Measurements from ENCODE around the gene OR1N2. TPM values are rescaled to one million over a fixed set of nuclear protein-coding genes. Genes with fewer than 3 reads are reported as not detected.
"Not testable (repeated sequence)": the region's sequence is repeated elsewhere in the genome, so short reads cannot be mapped to it uniquely, and the experiment has no call there.

Gene OR1N2
- total and polyA plus RNA-seq, 10 donors, result not detected

- WGBS, 5 donors, result 82 to 90% (median 84%) methylated on average over 4 of the region's 4 CpGs
- no peak within 1 kb of the TSS for H3K4me3 ChIP-seq
- H3K4me1 ChIP-seq, result no peaks in the 10 kb centered on the region
- peaks cover 0 to 9% (median 0%) of the 10 kb centered on the region in 7 donors for H3K27me3 ChIP-seq (replicated peaks in 1 of 7)
- TF ChIP-seq CTCF (IDR thresholded peaks at IDR 0.05 in 8 of 11, conservative IDR thresholded peaks at IDR 0.05 in 3 of 11) (no peak), POLR2A (IDR thresholded peaks at IDR 0.05) (no peak), POLR2AphosphoS5 (IDR thresholded peaks at IDR 0.05) (no peak)
- DNase-seq, result no peak
- no peak within 1 kb of the TSS for H3K27ac ChIP-seq
- H3K36me3 ChIP-seq, result no peaks in the 10 kb centered on the region
- intact Hi-C loops (cut with DNase I; ENCODE audit: low total_unique reads), result no loop called here
- no peaks in the 10 kb centered on the region for H3K9me3 ChIP-seq
Observed at GRCh38 chr9:122518841-122519240, 34.1 kb upstream of the OR1N2 start, which contains the start of gene OR1J4. Gene OR1J4 (plus strand): TSS chr9:122519141. CDS start chr9:122519141, 0 bp downstream.

- intact Hi-C loops (cut with DNase I; ENCODE audit: low total_unique reads), result no loop called here
Observed at GRCh38 chr9:122519376-122519775, 33.5 kb upstream of the OR1N2 start.

GRCh38 chr9:122526602-122527001, 26.3 kb upstream of the OR1N2 start:
- no peaks in the 10 kb centered on the region for H3K4me1 ChIP-seq
- 81 to 88% (median 85%) methylated on average over 10 of the region's 10 CpGs for WGBS, 5 donors
- TF ChIP-seq CTCF (IDR thresholded peaks at IDR 0.05 in 8 of 11, conservative IDR thresholded peaks at IDR 0.05 in 3 of 11) (no peak), POLR2AphosphoS5 (IDR thresholded peaks at IDR 0.05) (no peak)
- no peak overlapping the region for H3K27ac ChIP-seq
- no peak overlapping the region for H3K4me3 ChIP-seq
- H3K36me3 ChIP-seq, result no peaks in the 10 kb centered on the region
- H3K27me3 ChIP-seq (replicated peaks in 1 of 7), result peaks cover 0 to 6% (median 0%) of the 10 kb centered on the region in 7 donors
- DNase-seq, result no peak
- no peaks in the 10 kb centered on the region for H3K9me3 ChIP-seq
- intact Hi-C loops (cut with DNase I; ENCODE audit: low total_unique reads), result no loop called here

More at GRCh38 chr9:122519376-122519775, 33.5 kb upstream of the OR1N2 start:
- DNase-seq, result no peak
- H3K4me1 ChIP-seq, result no peaks in the 10 kb centered on the region
- no peak overlapping the region for H3K27ac ChIP-seq
- TF ChIP-seq POLR2AphosphoS5 (IDR thresholded peaks at IDR 0.05) (no peak), CTCF (IDR thresholded peaks at IDR 0.05 in 8 of 11, conservative IDR thresholded peaks at IDR 0.05 in 3 of 11) (no peak), POLR2A (IDR thresholded peaks at IDR 0.05) (no peak)
- H3K36me3 ChIP-seq, result no peaks in the 10 kb centered on the region
- H3K4me3 ChIP-seq, result no peak overlapping the region
- H3K9me3 ChIP-seq, result no peaks in the 10 kb centered on the region
- H3K27me3 ChIP-seq (replicated peaks in 1 of 7), result peaks cover 0 to 9% (median 0%) of the 10 kb centered on the region in 7 donors
- 86 to 92% (median 91%) methylated on average over 3 of the region's 3 CpGs for WGBS, 5 donors

GRCh38 chr9:122527193-122527592, 25.7 kb upstream of the OR1N2 start, which contains the start of gene OR1N1:
Gene OR1N1 (minus strand): TSS chr9:122527293. CDS start chr9:122527293, 0 bp downstream.
- Histone ChIP-seq H3K36me3 (no peaks in the 10 kb centered on the region), H3K4me3 (no peak within 1 kb of the TSS), H3K27ac (no peak within 1 kb of the TSS), H3K4me1 (no peaks in the 10 kb centered on the region), H3K27me3 (replicated peaks in 1 of 7) (peaks cover 0 to 6% (median 0%) of the 10 kb centered on the region in 7 donors), H3K9me3 (no peaks in the 10 kb centered on the region)
- intact Hi-C loops (cut with DNase I; ENCODE audit: low total_unique reads), result no loop called here
- no peak for DNase-seq
- TF ChIP-seq POLR2A (IDR thresholded peaks at IDR 0.05), result no peak
- TF ChIP-seq POLR2AphosphoS5 (IDR thresholded peaks at IDR 0.05), result no peak
- TF ChIP-seq CTCF (IDR thresholded peaks at IDR 0.05 in 8 of 11, conservative IDR thresholded peaks at IDR 0.05 in 3 of 11), result no peak
- WGBS, 5 donors, result 83 to 94% (median 93%) methylated on average over 3 of the region's 3 CpGs

DNA sequence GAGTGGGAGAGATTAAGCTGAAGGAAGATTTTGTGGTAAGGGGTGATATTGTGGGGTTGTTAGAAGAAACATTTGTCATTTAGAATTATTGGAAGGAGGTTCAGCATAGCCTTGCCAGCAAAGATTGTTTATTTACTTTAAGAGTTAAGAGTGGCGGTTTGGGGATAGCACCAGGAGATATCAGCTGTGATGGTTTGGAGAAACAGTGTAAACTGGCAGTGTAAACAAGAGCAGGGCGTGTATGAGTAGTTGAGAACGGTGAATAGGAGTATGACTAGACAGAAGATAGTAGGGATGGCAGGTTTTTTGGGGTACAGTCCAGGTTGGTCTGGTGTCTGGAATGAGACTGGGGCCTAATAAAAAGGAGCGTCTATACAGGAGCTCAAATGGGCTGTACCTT, 21.8 kb upstream of the OR1N2 start:
- 76 to 86% (median 79%) methylated on average over 4 of the region's 4 CpGs for WGBS, 5 donors
- H3K9me3 ChIP-seq; intact Hi-C loops (cut with DNase I; ENCODE audit: low total_unique reads); H3K4me1 ChIP-seq; H3K27me3 ChIP-seq (replicated peaks in 1 of 7); H3K4me3 ChIP-seq; H3K27ac ChIP-seq; H3K36me3 ChIP-seq; DNase-seq: not testable (repeated sequence)
